SK-N-DZ (cell line): ENCODE data around the gene CRABP1.
"Not testable (repeated sequence)": the region's sequence is repeated elsewhere in the genome, so short reads cannot be mapped to it uniquely, and the experiment has no call there.

ENCODE experiments used
- DNase-seq: peaks from one replicate; pipeline ENCODE4 v3.0.0-alpha.2; 2015; ENCODE audit warnings: low spot score

The CRABP1 gene

DNA sequence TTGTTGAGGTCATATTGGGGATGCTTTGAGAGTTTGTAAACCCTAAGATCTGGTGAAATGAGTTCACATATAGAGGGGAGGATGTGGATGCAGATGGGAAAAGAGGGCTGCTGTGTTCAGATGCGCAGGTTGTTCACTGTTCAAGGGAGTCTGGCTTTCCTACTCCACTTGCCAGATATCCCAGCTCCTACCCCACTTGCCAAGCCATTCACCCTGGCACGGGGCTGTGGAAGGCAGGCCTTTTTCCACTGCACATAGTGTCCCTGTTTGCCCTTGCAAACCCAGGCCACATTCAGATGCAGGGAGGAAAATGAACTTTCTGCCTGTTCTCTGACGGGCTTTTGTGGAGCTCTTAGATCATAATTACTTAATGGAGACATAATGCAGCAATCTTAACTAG is 29.0 kb downstream of the CRABP1 start:
- DNase-seq = no peak

DNA sequence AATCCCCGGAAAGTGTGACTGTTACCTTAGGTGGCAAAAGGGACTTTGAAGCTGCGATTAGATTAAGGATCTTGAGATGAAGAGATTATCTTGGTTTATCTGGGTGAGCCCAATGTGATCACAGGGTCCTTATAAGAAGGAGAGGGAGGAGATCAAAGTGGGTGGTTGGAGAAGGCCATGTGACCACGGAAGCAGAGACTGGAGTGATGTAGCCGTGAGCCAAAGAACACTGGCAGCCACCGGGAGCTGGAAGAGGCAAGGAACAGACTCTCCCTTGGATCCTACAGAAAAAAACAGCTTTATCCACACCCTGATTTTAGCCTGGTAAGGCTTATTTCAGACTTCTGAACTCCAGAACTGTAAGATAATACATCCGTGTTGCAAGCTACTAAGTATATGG is 29.9 kb downstream of the CRABP1 start:
- DNase-seq = no peak

DNA sequence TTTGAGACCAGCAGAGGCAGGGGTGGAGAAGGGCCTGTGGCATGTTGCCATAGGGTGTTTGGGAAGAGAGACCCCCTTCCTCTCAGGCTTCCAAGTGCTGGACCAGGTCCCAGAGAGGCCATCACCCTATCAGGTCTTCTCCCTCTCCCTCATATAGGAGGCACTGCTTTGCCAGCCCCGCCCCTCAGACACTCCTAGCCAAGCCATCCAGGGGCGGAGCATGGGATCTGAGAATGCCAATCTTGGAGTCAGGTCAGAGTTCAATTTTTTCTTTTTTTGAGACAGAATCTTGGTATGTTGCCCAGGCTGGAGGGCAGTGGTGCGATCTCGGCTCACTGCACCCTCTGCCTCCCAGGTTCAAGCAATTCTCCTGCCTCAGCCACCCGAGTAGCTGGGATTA is 32.7 kb downstream of the CRABP1 start:
- no peak for DNase-seq

DNA sequence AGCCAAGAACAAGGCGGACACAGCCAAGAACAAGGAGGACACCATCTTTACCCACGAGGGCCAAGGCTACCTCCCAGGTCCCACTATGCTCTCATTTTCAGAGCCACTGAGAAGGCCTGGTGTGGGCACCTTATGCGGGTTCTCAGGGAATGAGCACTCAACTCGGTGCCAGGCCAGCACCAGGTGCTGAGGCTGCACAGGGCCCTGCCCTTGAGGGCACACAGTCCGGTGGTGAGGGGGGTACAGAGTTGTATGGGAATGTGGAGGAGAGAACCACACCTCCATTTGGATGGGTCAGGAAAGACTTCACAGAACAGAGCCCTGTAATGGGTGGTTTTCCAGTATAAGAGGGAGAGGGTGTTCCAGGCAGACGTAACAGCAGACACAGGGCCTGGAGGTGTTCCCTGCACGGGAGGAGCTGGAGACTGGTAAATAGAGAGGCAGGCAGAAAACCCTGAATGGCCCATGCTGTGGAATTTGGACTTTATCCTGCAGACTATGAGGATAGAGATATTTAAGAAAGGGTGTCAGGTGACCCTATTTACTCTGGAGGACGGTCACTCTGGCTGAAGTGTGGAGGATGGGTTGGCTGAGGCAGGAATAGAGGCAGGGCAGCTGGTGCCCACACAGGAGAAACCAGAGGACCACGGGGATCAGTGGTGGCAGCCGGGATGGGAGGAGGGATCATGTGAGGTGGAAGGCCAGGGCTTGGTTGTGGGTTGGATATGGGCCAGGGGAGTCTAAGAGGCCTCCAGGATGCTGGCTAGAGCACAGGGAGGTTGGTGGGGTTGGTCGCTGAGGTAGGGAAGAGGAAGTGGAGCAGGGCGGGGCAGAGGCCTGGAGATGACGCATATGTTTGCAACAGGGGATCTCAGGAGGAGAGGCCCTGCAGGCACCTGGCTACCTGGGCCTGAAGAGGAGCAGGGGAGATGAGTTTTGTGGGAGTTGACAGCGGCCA is 34.6 kb downstream of the CRABP1 start:
- no peak for DNase-seq

DNA sequence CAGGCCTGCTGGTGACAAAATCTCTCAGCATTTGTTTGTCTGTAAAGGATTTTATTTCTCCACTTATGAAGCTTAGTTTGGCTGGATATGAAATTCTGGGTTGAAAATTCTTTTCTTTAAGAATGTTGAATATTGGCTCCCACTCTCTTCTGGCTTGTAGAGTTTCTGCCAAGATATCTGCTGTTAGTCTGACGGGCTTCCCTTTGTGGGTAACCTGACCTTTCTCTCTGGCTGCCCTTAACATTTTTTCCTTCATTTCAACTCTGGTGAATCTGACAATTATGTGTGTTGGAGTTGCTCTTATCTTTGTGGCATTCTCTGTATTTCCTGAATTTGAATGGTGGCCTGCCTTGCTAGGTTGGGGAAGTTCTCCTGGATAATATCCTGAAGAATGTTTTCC is 40.0 kb downstream of the CRABP1 start:
- DNase-seq = not testable (repeated sequence)

DNA sequence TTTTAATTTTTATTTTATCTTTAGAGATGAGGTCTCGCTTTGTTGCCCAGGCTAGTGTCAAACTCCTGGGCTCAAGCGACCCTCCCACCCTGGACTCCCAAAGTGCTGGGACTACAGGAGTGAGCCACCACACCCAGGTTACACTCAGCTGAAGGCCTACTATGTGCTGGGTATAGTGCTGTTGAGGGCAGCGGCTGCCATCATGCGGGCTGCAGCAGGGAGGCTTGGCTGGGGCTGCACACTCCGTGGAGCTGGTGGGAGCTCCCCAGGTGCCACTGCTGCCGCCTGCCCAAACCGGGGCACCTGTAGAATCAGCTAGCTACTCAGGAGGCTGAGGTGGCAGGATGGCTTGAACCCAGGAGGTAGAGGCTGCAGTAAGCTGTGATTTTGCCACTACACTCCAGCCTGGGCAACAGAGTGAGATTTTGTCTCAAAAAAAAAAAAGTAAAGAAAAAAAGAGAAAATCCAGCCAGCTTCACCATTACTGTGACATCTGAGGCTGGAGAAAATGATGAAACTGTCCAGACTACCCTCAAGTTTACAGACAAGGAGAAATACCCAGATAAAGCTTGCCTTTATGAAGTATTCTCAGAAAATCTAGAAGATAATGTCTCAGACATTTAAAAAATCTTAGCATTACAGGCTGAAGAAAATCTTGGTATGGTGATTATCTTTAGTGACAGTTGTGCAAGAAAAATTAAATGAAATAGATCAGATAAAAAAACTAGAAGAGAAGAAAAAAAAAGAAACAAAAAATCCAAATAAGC is 42.1 kb downstream of the CRABP1 start:
- no peak for DNase-seq

DNA sequence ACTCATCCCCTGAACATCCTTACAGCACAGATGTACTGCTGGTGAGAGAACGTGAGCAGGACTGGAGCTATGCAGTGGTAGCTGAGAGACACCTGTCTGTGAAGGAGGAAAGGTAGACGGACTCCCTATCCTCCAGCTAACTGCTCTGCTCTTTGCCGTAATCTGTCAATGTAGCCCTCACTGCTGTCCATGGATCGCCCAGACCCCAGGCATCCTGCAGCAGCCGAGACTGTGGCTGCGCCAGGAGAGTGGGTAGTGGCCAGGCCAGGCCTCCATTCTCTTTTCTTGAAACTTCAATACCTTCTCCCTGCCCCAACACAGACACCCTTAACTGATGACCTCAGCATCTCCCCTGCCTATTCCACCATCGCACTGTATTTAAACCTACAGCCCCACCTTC is 44.5 kb downstream of the CRABP1 start:
- no peak for DNase-seq

DNA sequence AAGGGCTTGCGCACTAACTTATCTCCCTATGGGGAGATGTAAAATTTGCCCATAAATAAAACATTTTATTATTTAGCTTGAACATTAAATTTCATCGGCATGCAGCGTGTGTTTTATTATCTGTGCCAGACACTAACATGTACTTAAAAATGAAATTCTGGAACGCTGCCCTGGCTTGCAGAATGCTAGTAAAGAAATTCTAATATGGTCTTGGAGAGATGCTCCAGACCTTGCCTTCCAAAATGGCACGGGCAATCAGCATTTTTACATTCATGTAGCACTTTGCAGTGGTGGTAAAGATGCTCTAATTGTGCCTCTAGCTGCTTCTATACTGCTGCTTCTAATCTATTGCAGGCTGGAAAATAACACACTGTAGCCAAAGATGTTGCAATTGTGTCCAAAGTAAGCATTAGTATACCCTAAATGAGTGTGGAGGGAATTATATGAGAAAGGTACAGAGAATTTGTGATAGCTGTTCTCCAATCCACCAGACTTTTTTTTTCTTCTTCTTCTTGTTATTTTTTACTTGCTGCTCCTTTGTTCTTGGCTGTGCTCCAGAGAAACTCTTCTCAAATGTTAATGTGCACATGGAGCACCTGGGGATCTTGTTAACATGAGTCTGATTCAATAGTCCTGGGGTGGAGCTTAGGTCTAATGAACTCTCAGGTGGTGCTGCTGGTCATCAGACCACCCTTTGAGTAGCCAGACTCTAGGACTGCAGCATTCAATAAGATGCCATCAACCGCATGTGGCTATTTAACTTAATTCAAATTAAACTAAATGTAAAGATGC is 47.3 kb downstream of the CRABP1 start:
- DNase-seq = no peak

DNA sequence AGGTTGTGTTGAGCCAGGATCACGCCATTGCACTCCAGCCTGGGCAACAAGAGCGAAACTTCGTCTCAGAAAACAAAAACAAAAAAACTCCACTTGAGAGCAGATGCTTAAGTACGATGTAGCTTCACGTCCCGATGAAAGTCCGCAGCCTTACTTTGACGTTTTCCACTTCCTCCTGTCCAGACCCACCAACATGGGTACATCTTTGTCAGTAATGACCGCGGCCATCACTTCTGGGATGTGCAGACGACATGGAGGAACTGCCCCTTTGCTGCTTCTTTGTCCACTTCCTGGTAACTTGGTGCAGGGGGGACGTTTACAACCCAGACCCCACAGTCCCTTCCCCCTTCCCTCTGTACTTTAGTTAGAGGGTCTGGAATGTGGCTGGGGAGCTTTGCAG is 48.7 kb downstream of the CRABP1 start:
- no peak for DNase-seq

DNA sequence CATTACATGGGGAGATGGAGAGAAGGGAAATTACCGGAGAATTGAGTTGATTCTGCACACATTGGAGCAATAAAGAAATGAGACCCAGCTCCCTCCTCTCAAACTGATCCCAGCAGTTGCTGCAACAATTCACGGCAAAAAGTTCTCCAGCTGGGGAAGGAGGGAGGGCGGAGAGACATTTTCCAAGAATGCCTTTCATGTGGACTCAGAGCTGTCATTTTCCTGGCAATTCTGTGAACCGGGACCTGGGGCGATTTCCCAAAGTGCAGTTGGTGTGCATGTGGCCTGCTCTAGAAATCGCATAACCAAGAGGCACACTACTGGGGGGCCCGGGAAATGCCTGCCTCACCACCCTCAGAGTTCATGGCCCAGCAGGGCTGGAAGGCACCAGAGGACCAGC is 49.2 kb downstream of the CRABP1 start:
- no peak for DNase-seq

DNA sequence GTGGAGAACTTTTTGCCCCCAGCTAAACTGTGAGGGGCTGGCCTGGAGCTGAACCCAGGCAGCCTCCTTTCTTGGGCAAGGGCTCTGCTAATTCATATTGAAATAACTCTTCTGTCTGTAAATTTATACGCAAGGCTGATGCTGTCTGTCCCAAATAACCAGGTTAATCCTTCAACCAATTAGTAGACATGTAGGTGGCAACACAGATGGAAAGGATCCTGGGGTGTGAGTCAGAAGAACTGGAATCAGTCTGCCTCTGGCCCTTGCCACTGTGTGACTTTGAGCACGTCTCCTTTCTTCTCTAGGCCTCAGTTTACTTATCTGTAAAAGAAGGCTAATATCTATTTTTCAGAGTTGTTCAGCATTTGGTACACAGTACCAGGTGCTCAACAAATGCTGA is 49.6 kb downstream of the CRABP1 start:
- no peak for DNase-seq

DNA sequence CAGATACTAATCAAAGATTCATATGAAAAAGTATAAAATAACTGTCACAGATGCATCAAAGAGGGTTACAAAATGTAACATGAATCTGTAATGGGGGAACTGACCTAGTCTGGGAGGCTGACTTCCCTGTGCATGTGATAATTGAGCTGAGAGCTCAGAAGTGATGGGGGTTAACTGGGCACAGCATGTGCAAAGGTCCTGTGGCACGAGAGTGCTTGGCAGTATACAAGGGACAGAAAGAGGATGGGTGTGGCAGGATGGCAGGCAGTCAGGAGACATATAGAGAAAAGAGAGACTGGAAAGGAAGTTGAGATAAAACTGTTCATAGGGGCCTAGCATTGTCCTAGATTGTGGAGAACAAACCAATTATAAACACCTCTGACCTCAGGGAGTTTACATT is 50.1 kb downstream of the CRABP1 start:
- DNase-seq = no peak

DNA sequence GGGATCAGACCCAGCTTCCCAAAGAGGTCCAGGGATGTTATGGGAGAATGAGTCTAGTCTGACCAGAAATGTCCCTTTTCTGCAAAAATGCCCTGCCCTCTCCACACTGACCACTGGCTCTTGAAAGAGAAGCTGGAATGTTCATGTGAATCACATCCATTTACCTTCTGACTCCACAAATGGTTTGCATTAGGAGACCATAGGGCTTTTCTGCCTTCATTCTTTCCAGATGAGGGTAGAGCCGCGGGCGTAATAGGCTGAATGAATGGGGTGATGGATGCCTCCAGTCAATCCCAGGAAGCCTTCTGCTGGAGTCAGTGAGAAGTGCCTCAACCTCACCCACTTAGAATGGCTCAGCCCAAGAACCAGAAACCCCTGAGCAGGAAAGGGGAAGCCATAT is 50.7 kb downstream of the CRABP1 start:
- no peak for DNase-seq

DNA sequence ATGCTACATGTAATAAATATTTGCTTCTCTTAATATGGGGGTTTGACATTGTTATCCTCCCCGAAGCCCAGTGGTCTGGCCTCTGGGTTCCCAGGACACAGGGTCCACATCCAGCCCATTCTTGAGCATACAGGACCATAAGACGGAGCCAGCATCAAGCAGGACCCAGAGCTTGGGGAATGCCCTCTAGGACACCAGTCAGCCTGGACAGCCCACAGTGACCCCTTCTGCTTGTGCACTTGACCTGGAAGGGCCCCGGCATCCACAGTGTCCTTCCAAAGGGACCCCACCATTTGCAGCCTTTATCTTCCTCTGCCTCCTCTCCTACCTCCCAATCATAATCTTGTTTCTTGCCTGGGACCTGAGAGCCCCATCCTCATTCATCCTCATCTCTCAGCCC is 51.6 kb downstream of the CRABP1 start:
- DNase-seq = no peak

DNA sequence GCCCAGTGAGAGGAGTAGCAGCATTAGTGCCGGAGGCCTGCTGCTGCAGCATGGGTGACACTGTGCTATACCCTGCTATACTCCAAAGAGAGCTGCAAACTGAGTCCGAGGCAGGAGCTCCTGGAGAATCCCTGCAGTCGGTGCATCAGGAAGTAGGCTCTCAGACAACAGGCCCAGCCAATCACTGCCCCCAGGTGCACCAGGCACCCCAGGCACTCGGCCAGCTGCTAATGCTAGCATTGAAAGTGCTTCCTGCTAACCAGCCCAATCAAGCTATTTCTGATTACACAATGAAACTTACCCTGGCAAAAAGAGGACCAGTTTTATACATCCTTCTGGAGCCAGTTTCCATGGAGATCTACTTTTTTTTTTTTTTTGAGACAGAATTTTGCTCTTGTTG is 52.3 kb downstream of the CRABP1 start:
- DNase-seq = no peak

DNA sequence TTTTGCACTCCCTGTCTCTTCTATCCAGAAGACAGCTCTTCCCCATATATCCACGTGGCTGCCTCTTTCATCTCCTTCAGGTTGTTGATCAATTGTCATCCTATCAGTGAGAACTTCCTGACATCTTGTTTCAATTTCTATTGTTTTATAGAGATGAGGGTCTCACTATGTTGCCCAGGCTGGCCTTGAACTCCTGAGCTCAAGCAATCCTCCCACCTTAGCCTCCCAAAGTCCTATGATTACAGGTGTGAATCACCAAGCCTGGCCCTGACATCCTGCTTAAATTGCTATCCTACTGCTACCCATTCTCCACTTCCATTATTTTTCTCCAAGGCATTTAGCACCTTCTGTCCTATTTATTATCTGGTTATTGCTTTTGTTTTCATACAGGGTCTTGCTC is 53.0 kb downstream of the CRABP1 start:
- DNase-seq = no peak

DNA sequence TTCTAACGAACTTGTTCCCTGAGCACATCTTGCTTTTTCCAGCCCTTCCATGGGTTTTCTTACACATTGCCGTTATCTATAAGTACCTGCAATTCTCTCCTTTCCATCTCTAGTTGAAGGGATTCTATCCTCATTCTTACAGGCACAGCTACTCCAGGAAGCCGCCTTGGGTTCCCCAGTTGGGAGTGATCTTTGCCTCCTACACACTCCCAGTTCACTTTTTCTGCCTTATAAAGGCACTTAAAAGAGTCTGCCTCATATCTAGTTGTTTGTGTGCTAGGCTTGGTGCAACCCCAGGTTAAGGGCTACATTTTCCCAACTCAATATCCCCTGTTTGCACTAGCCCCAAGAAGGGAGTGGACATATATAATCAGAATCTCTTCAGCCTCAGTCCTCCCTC is 53.9 kb downstream of the CRABP1 start:
- DNase-seq = no peak

DNA sequence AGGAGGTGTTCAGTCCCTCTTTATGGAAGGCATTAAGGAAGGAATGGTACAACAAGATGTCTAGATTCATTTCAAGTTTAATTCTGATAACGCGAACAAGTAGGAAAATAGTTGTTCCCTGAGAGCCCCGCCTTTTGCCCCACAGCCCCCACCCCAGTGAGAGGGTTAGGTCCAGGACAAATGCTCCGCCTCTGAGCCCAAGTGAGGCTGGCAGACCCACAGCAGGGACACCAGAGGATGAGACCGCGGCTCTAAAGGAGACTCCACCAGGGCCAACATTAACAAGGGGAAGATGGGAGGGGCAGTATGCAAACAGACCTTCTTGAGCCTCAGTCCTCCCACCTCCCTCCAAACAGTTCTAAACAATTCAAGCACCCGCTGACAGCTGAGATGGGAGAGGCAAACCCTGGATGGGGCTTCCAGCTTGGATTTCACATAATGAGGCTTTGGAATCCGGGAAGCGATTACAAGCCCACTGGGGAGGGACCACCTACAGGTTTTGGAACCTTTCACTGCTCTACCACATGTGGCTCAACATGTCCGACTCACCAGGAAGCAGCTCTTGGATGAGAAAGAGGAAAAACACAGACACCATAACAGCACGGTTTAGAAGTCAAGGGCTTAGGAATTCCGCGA is 54.9 kb downstream of the CRABP1 start:
- no peak for DNase-seq

DNA sequence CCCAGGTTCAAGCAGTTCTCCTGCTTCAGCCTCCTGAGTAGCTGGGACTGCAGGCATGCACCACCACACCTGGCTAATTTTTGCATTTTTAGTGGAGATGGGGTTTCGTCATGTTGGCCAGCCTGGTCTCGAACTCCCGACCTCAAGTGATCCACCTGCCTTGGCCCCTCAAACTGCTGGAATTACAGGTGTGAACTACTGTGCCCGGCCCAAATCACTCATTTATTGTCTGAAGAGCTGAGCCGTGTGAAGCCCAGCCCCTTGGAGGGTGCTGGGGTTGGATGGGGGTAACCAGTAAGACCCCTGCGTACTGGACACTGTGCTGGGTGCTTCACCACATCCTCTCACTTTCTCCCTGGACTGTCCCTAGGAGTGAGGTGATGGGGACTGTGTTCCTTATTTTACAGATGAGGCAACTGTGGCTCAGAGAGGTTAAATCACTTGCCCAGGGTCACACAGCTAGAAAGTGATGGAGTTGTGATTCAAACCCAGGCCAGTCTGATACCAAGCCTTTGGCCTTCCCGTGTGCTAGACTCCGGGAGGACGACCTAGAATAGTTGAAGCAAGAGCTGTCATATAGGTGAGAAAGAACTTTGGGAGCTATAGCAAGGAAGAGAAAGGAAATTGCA is 56.1 kb downstream of the CRABP1 start:
- DNase-seq = no peak

DNA sequence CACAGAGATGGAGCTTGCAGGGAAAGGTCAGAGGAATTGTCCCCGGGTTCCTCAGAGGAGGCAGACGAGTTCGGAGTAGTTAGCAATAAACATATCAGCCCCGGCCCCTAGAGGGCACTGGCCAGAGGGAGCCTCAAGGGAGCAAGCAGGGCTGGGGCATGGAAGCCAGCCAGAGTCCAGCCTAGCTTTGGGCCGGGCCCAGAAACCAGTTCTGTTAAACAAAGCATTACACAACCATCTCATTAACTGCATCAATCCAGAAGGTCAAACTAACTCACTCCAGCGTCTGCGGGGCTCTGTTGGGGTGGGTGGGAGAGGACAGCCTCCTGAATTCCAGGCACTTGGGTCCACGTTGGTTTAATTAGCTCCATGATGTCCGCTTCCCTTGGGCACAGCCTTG is 56.8 kb downstream of the CRABP1 start:
- no peak for DNase-seq

DNA sequence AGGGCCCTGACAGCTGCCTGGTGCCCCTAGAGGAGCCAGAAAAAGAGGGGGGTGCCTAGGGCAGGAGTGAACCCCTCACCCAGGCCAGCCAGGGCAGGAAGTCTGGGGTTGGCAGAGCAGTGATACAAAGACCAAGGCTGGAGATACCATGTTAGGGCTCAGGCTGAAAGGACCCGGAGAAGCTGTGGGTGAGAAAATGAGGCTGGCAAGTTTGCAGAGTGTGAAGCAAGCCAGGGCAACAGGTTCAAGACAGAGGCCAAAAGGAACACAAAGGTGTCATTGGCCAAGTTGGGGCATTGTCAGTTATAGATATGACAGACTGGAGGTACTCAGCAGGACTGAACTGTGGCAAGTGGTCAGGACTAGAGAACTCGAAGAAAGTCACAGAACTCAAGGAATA is 57.2 kb downstream of the CRABP1 start:
- no peak for DNase-seq
